Mesenteric fat pad (tissue), 1 donor: ENCODE results near the gene ATP10B. TPM values are rescaled to one million over a fixed set of nuclear protein-coding genes. Genes with fewer than 3 reads are reported as not detected.
"Not testable (repeated sequence)": the region's sequence is repeated elsewhere in the genome, so short reads cannot be mapped to it uniquely, and the experiment has no call there.

Experiments
- DNase-seq: peaks from one replicate; pipeline ENCODE4 v3.0.0-alpha.2; 2020; ENCODE audit warnings: low spot score
- total RNA-seq: library from RNA; stranded (reverse); fragmentation: NEBNext Ultra II Directional; extraction: Animal tissue kit (Norgen Biotek cat#: 25700); gene quantifications from one replicate; pipeline ENCODE4 v1.2.1, GENCODE V29; 2021
- donor health status: DM: yes; HTN: yes; CAD: no.

The ATP10B gene
- total RNA-seq, 1 donor from 2014 or later: 0.42 TPM

GRCh38 chr5:160831801-160832200 lies 20.2 kb downstream of the ATP10B start:
- DNase-seq: no peak

DNA sequence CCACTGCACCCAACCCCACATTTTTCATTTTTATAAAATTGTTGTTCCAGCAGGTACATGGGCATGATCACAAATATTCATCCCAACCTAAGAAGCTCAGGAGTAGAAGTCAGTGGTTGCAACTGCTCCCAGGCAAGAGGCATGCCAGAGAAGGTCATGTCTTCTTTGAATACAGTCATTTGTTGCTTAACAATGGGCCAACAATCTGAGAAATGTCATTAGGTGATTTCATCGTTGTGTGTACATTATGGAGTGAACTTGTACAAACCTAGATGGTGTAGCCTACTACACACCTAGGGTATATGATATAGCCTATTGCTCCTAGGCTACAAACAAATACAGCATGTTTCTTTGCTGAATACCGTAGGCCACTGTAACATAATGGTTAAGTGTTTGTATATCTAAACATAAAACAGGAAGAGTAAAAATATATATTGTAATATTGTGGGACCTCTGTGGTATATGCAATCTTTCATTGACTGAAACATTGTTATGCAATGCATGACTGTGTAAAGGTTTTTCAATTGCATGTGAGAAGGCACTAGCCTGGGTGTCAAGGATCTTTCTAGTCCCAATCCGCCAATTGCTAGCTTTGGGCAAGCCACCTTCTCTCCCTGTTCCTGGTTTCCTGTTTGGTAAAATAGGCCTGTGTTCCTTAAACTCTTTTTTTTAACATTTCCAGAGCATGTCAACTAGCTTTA lies 27.6 kb downstream of the ATP10B start:
- DNase-seq: no peak

DNA sequence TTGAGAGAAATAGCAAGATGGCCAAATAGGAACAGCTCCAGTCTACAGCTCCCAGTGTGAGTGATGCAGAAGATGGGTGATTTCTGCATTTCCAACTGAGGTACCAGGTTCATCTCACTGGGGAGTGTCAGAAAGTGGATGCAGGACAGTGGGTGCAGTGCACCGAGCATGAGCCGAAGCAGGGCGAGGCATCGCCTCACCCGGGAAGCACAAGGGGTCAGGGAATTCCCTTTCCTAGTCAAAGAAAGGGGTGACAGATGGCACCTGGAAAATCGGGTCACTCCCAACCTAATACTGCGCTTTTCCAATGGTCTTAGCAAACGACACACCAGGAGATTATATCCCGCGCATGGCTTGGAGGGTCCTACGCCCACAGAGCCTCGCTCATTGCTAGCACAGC lies 39.0 kb downstream of the ATP10B start:
- DNase-seq: not testable (repeated sequence)

GRCh38 chr5:160805376-160805775 lies 46.6 kb downstream of the ATP10B start:
- no peak for DNase-seq

DNA sequence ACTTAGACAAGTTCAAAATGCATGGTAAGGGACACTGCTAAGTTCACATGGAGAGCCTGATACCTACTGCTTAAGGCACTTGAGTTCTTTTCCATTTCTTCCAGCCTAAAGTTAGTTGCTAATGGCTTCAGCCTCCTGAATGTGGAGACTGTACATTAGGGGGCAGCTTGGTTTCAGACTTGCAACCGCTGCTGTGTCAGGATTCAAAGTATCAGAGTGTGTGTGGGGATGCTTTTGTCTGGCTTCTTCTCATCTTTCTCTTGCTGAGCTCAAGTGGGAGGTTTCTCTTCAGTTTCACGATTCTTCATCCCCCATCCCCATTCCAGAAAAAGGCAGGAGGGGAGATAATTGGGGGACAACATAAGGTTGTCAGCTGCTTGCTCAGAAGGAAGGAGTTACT lies 49.4 kb downstream of the ATP10B start:
- no peak for DNase-seq

- DNase-seq: no peak
Measured at GRCh38 chr5:160800375-160801275, 51.4 kb downstream of the ATP10B start.

DNA sequence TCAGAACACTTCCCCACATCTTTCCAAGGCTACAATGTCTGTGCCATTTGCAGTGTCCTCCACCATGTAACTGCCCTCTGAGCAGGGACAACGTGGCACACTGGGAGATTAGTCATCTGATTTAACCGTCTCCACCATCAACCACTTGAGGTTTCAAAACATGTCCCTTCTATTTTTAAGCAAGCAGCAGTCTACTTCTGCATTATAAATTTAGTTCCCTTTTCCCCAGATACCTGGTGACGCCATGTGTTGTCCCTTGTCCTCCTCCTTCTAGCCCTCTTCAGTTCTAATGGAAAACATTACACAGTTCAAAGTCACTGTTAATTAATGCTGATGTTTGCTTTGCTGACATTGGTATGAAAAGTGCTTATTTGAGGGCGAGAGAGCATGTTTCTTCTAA lies 52.8 kb downstream of the ATP10B start:
- no peak for DNase-seq

DNA sequence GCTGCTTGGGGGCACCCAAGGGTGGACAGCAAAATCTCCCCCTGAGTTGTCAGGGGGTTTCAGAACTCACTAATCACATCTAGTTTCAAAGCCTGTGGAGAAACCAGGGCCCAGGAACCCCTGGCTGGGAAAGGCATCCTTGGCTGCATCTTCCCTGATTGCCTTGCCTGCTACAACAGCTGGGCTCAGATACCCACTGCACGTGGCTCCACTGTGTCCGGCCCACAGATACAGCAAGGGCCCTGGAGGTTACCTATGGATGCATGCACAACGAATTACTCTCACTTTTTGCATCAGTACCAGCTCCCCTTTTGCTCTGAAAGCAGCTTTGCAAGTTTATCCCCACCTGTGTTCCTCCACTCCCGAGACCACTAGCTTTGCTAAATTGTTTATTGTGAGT lies 55.0 kb downstream of the ATP10B start:
- no peak for DNase-seq

GRCh38 chr5:160793530-160793899 lies 58.5 kb downstream of the ATP10B start:
- no peak for DNase-seq

- no peak for DNase-seq
Measured at GRCh38 chr5:160792732-160793529, 59.1 kb downstream of the ATP10B start.

- no peak for DNase-seq
Measured at GRCh38 chr5:160792281-160792680, 59.7 kb downstream of the ATP10B start.

DNA sequence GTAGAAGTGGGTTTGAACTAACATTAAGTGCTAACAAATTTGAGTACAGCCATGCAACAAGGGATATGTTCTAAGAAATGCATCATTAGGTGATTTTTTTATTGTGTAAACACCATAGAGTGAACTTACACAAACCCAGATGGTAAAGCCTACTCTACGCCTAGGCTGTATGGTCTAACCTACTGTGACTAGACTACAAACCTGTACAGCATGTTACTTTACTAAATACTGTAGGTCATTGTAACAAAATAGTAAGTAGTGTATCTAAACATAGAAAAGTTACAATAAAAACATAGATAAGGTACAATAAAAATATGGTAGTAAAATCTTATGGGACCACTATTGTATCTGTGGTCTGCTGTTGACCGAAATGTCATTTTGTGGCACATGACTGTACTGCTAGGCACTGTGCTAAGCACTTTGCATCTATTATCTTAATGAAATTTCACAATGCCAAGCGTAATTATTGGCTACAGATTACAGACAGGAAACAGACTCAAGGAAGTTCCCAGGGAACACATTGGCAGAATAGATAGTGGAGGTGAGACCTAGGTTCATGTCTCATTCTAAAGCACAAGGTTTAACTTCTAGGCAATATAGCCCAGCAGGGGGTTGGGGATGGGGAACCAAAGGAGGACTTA lies 62.7 kb downstream of the ATP10B start:
- no peak for DNase-seq

GRCh38 chr5:160788102-160788660 lies 63.8 kb downstream of the ATP10B start:
- no peak for DNase-seq

DNA sequence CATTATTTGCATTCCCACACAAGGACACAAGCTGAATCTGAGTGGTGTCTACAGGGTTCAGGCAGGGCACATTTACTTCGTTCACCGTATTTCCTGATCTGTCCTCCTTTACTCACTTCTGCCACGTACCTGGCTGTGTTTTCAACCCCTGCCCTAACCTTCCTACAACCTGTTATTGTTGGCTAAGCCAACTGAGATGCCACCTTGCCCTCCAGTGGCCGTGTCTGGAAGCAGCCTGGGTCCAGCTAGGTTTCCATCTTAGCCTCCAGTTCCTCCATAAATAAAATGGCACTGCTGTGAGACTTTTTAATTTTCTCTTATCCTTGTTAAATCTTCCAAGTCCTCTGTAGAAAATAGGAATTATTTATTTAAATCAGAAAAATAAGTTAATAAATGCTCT lies 64.8 kb downstream of the ATP10B start:
- no peak for DNase-seq

- DNase-seq: no peak
Measured at GRCh38 chr5:160774666-160775315, 77.2 kb downstream of the ATP10B start.

DNA sequence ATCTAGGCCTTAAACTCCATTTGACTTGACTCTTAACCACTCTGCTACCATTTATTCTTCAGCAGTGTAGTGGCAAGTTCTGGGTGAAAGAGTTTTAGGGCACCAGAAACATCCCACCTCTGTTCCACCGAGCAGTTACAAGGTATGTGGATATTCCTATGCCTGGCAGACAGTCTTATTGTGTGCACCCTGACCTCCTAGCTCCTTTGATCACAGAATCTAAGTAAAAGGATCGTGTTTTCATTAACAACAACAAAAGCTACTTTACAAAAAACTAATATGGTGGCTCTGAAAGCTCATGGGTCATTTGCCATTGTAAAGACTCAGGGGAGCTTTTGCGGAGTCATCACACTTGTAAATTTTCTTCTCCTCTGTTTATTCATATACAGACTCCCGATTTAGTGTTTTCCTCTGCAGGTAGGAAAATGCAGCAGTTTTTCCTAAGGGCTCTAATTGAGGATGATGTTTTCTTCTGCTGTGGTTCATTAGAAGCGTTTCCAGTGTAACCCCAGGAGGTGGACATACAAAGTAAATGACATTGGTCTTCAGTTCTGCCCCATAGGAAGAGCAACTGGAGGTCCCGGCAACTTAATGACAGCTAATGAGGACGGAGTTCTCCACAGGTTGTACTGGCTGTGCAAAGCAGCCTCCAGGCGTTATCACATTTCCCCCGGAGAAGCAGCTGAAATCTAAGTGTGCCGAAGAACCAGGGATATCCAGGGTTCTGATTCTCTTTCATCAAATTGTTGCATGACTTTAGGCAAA lies 78.2 kb downstream of the ATP10B start:
- no peak for DNase-seq

DNA sequence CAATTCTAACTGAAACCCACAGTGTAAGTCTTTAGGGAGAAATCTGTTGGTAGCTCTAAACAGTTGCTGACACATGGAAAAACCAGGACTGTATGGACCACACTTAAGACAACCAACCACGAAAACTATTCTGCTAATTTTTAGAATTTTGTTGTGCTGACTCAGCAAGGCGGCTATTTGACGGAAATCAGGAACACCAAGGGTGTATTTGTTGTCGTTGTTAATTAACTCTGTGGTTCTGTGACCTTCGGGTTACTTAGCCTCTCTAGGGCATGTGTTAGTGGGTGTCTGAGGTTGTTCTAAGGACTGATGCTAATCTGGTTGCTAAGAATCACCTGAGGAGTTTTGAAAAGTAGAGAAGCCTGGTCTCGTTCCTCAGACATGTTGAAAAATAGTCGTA lies 79.2 kb downstream of the ATP10B start:
- DNase-seq: no peak

- no peak for DNase-seq
Measured at GRCh38 chr5:160770718-160771117, 81.3 kb downstream of the ATP10B start.

DNA sequence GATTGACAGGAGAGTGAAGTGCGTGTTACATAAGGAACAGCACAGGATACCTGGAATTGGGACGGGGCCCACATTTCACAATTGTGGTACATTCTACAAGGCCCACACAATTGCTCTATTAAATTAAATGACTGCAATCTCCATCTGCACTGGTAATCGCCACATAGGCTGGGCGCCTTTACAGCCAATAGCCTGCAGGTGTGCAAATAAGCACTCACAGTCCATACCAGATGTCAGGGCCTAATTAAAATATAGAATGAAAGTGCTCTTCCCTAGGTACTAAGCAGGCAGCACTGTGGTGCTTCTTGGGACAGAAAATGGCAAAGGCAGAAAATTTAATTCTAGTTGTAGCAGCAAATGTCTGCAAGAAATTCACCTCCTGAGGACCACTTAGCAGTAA lies 82.7 kb downstream of the ATP10B start:
- no peak for DNase-seq

DNA sequence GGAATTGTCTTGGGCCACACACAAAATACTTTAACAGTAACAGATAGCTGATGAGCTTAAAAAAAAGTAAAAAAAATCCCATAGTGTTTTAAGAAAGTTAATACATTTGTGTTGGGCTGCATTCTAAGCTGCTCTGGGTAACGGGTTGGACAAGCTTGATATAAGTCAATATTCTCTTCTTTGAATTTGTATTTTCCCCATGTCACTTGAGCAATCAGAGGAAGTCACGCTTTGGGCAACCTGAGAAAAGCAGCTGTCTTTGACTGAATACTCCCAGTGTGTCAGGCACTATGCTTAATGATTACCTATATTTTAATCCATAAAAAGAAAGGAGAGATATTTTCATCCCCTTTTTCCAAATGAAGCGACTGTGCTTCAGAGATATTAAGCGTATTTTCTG lies 84.9 kb downstream of the ATP10B start:
- DNase-seq: no peak
